Loucy (cell line): ENCODE results near the gene SEL1L.
A peak's percentile ranks its signal among the peaks of the same experiment; 100 is the strongest.
"Not testable (repeated sequence)": the region's sequence is repeated elsewhere in the genome, so short reads cannot be mapped to it uniquely, and the experiment has no call there.

Experiments
- H2AFZ ChIP-seq: fragments of 200-600 bp; sonication (generic); 2 replicates; pipeline ENCODE4 v1.6.0; 2016; ENCODE audit warnings: antibody characterized with exemption, mild to moderate bottlenecking, low read length, moderate library complexity
- H3F3A ChIP-seq: fragments of 200-600 bp; 2 replicates; pipeline ENCODE4 v1.6.0; 2016; ENCODE audit warnings: antibody characterized with exemption, low read depth, mild to moderate bottlenecking
- H3K27me3 ChIP-seq: fragments of 200-600 bp; sonication (generic); 2 replicates; pipeline ENCODE4 v1.6.1; 2014; ENCODE audit warnings: low read length, mild to moderate bottlenecking; ENCODE audit not compliant: insufficient read depth, poor library complexity, severe bottlenecking
- H3K36me3 ChIP-seq: fragments of 200-600 bp; sonication (generic); 2 replicates; pipeline ENCODE4 v1.6.1; 2016; ENCODE audit warnings: low read length; ENCODE audit not compliant: insufficient read depth
- H3K4me1 ChIP-seq: fragments of 200-600 bp; sonication (generic); 2 replicates; pipeline ENCODE4 v1.5.1; 2014; ENCODE audit warnings: low read length, mild to moderate bottlenecking; ENCODE audit not compliant: insufficient read depth, poor library complexity, severe bottlenecking
- H3K4me2 ChIP-seq: fragments of 200-600 bp; sonication (generic); 2 replicates; pipeline ENCODE4 v1.6.0; 2014; ENCODE audit warnings: antibody characterized with exemption, low read length, low read depth, mild to moderate bottlenecking; ENCODE audit not compliant: poor library complexity, severe bottlenecking
- H3K4me3 ChIP-seq: fragments of 200-600 bp; sonication (generic); 2 replicates; pipeline ENCODE4 v1.5.1; 2014; ENCODE audit warnings: low read length, mild to moderate bottlenecking, mixed read lengths; ENCODE audit not compliant: poor library complexity, severe bottlenecking
- H3K79me2 ChIP-seq: fragments of 200-600 bp; sonication (generic); 2 replicates; pipeline ENCODE4 v1.6.1; 2014; ENCODE audit warnings: low read length; ENCODE audit not compliant: insufficient read depth
- H3K9ac ChIP-seq: fragments of 200-600 bp; sonication (generic); 2 replicates; pipeline ENCODE4 v1.6.0; 2014; ENCODE audit warnings: mild to moderate bottlenecking, low read depth, low read length, moderate library complexity; ENCODE audit not compliant: poor library complexity, severe bottlenecking
- H3K9me2 ChIP-seq: fragments of 200-600 bp; sonication (generic); replicated peaks from 2 replicates; pipeline ENCODE4 v1.6.1; 2016; ENCODE audit warnings: low read depth, low read length, mixed read lengths
- H3K9me3 ChIP-seq: fragments of 200-600 bp; sonication (generic); 2 replicates; pipeline ENCODE4 v1.6.1; 2014; ENCODE audit warnings: mild to moderate bottlenecking, antibody characterized with exemption, low read length, low read depth; ENCODE audit not compliant: insufficient read depth
- H4K20me1 ChIP-seq: fragments of 200-600 bp; sonication (generic); 2 replicates; pipeline ENCODE4 v1.6.0; 2014; ENCODE audit warnings: antibody characterized with exemption, low read length, mild to moderate bottlenecking; ENCODE audit not compliant: insufficient read depth, poor library complexity, severe bottlenecking
- CTCF ChIP-seq: fragments of 200-600 bp; sonication (generic); conservative IDR thresholded peaks from 2 replicates; pipeline ENCODE4 v1.5.1; 2014; ENCODE audit warnings: mild to moderate bottlenecking, antibody characterized with exemption, low read length
- EZH2phosphoT487 ChIP-seq: fragments of 200-600 bp; IDR thresholded peaks from 2 replicates; pipeline ENCODE4 v1.6.1; 2018; ENCODE audit warnings: antibody characterized with exemption, mild to moderate bottlenecking, moderate library complexity, borderline replicate concordance

Gene SEL1L

GRCh38 chr14:81519200-81520011 lies 14.2 kb downstream of the SEL1L start:
- Histone ChIP-seq H3F3A (peaks cover 5% of the 10 kb centered on the region), H3K4me3 (peak overlapping the region; percentile 57), H3K9me3 (no peaks in the 10 kb centered on the region), H3K9ac (peak overlapping the region; percentile 38), H3K4me2 (peak overlapping the region; percentile 71), H4K20me1 (no peaks in the 10 kb centered on the region), H2AFZ (no peak overlapping the region), H3K36me3 (peaks cover 49% of the 10 kb centered on the region), H3K79me2 (peaks cover 17% of the 10 kb centered on the region; the same call in 1 of the 2 replicates), H3K27me3 (no peaks in the 10 kb centered on the region), H3K9me2 (no peaks in the 10 kb centered on the region), H3K4me1 (peaks cover 22% of the 10 kb centered on the region)
- no peak for TF ChIP-seq CTCF
- no peak for TF ChIP-seq EZH2phosphoT487

GRCh38 chr14:81517798-81518398 lies 15.8 kb downstream of the SEL1L start:
- Histone ChIP-seq H3K36me3 (peaks cover 41% of the 10 kb centered on the region), H3K4me1 (peaks cover 22% of the 10 kb centered on the region), H3K9me3 (no peaks in the 10 kb centered on the region), H2AFZ (no peak overlapping the region), H3K9ac (no peak overlapping the region), H4K20me1 (no peaks in the 10 kb centered on the region), H3K27me3 (no peaks in the 10 kb centered on the region), H3K79me2 (peaks cover 11% of the 10 kb centered on the region; the same call in 1 of the 2 replicates), H3F3A (peaks cover 5% of the 10 kb centered on the region), H3K9me2 (no peaks in the 10 kb centered on the region), H3K4me2 (no peak overlapping the region), H3K4me3 (no peak overlapping the region)
- no peak for TF ChIP-seq EZH2phosphoT487
- no peak for TF ChIP-seq CTCF

- Histone ChIP-seq H2AFZ (no peak overlapping the region), H3K79me2 (peaks cover 6% of the 10 kb centered on the region; the same call in 1 of the 2 replicates), H3F3A (peaks cover 5% of the 10 kb centered on the region), H4K20me1 (no peaks in the 10 kb centered on the region), H3K4me2 (no peak overlapping the region), H3K36me3 (peaks cover 42% of the 10 kb centered on the region), H3K9me3 (no peaks in the 10 kb centered on the region), H3K9me2 (no peaks in the 10 kb centered on the region), H3K27me3 (no peaks in the 10 kb centered on the region), H3K4me1 (peaks cover 22% of the 10 kb centered on the region), H3K9ac (no peak overlapping the region), H3K4me3 (no peak overlapping the region)
- TF ChIP-seq EZH2phosphoT487 (no peak), CTCF (no peak)
These were observed 16.5 kb downstream of the SEL1L start for GRCh38 chr14:81516986-81517797.

- not testable (repeated sequence) for H3K9me2 ChIP-seq, H3K27me3 ChIP-seq, H2AFZ ChIP-seq, H3K79me2 ChIP-seq, H4K20me1 ChIP-seq, H3K4me2 ChIP-seq, H3K9me3 ChIP-seq, H3K4me3 ChIP-seq, H3K9ac ChIP-seq, H3F3A ChIP-seq
- Histone ChIP-seq H3K4me1 (peaks cover 24% of the 10 kb centered on the region), H3K36me3 (peaks cover 36% of the 10 kb centered on the region; the same call in 1 of the 2 replicates)
These were observed 17.7 kb downstream of the SEL1L start for GRCh38 chr14:81515927-81516326.

- H3K36me3 ChIP-seq = peaks cover 33% of the 10 kb centered on the region; the same call in 1 of the 2 replicates
- not testable (repeated sequence) for H3K27me3 ChIP-seq, H3K4me2 ChIP-seq, H3K9ac ChIP-seq, H3K4me3 ChIP-seq, H3K9me3 ChIP-seq, H3K79me2 ChIP-seq, H4K20me1 ChIP-seq, H2AFZ ChIP-seq, H3K4me1 ChIP-seq, H3F3A ChIP-seq, H3K9me2 ChIP-seq
These were observed 20.8 kb downstream of the SEL1L start for GRCh38 chr14:81512826-81513225.
